GM12891 (cell line): ENCODE data around the gene NCS1.

Experiments
- POLR2A ChIP-seq: IDR thresholded peaks from 2 replicates; pipeline ENCODE4 v1.6.1; 2011; ENCODE audit warnings: low read depth, low read length, control low read depth
- POLR2AphosphoS5 ChIP-seq: IDR thresholded peaks from 2 replicates; pipeline ENCODE4 v1.6.1; 2011; ENCODE audit warnings: low read depth, low read length, control low read depth
- SPI1 ChIP-seq: IDR thresholded peaks from 2 replicates; pipeline ENCODE4 v1.6.1; 2011; ENCODE audit warnings: low read depth, low read length, control low read depth
- TAF1 ChIP-seq: IDR thresholded peaks from 2 replicates; pipeline ENCODE4 v1.6.1; 2011; ENCODE audit warnings: low read depth, low read length, control low read depth

- TF ChIP-seq TAF1: no peak
- TF ChIP-seq POLR2AphosphoS5: no peak
- TF ChIP-seq POLR2A: no peak
- TF ChIP-seq SPI1: no peak
Measured at GRCh38 chr9:130137081-130137640, 35.0 kb upstream of the NCS1 start.
